ENCODE results near the gene SEC31B.

Gene SEC31B

GRCh38 chr10:100508266-100508665 lies 11.4 kb downstream of the SEC31B start:
- Histone ChIP-seq H3K4me1 (ENCODE audit: control insufficient read depth, insufficient read depth, low read length) (peaks cover 12% of the 10 kb centered on the region), H3K9ac (ENCODE audit: low read depth, low read length) (no peak overlapping the region), H3K36me3 (ENCODE audit: insufficient read depth, low read length) (peaks cover 6% of the 10 kb centered on the region), H3K4me3 (ENCODE audit: low read length) (no peak overlapping the region), H3K27me3 (ENCODE audit: control insufficient read depth, insufficient read depth, low read length) (no peaks in the 10 kb centered on the region), H3K9me3 (replicated peaks; ENCODE audit: low read length) (no peaks in the 10 kb centered on the region), H3K4me2 (ENCODE audit: low read length) (no peak overlapping the region)

DNA sequence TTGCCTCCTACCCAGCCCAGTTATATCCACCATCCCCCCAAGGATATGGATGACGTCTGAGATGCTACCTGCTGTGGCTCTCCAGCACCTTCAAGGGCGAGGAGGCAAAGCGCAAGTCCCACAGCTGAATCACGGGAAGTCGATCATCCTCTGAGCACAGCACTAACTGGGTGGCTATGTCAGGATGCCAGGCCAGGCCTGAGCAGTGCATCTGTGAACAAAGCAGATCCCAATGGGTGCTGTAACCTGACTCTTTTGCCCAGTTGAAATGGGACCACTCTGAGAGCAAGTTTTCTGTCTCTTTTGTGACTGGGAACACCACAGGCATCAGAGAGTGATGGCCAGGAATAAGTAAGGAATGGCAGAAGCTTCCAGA lies 12.3 kb downstream of the SEC31B start:
- Histone ChIP-seq H3K4me1 (ENCODE audit: control insufficient read depth, insufficient read depth, low read length) (peaks cover 12% of the 10 kb centered on the region), H3K9me3 (replicated peaks; ENCODE audit: low read length) (no peaks in the 10 kb centered on the region), H3K36me3 (ENCODE audit: insufficient read depth, low read length) (peaks cover 6% of the 10 kb centered on the region), H3K27me3 (ENCODE audit: control insufficient read depth, insufficient read depth, low read length) (no peaks in the 10 kb centered on the region), H3K4me3 (ENCODE audit: low read length) (no peak overlapping the region), H3K4me2 (ENCODE audit: low read length) (no peak overlapping the region), H3K9ac (ENCODE audit: low read depth, low read length) (no peak overlapping the region)

GRCh38 chr10:100506596-100507356 lies 12.9 kb downstream of the SEC31B start:
- peaks cover 11% of the 10 kb centered on the region for H3K36me3 ChIP-seq (ENCODE audit: insufficient read depth, low read length)
- H3K9me3 ChIP-seq (replicated peaks; ENCODE audit: low read length) = no peaks in the 10 kb centered on the region
- H3K4me1 ChIP-seq (ENCODE audit: control insufficient read depth, insufficient read depth, low read length) = peaks cover 12% of the 10 kb centered on the region
- H3K9ac ChIP-seq (ENCODE audit: low read depth, low read length) = no peak overlapping the region
- no peak overlapping the region for H3K4me3 ChIP-seq (ENCODE audit: low read length)
- H3K4me2 ChIP-seq (ENCODE audit: low read length) = no peak overlapping the region
- H3K27me3 ChIP-seq (ENCODE audit: control insufficient read depth, insufficient read depth, low read length) = no peaks in the 10 kb centered on the region

GRCh38 chr10:100505164-100505563 lies 14.5 kb downstream of the SEC31B start:
- Histone ChIP-seq H3K4me1 (ENCODE audit: control insufficient read depth, insufficient read depth, low read length) (peaks cover 12% of the 10 kb centered on the region), H3K4me3 (ENCODE audit: low read length) (no peak overlapping the region), H3K9me3 (replicated peaks; ENCODE audit: low read length) (no peaks in the 10 kb centered on the region), H3K9ac (ENCODE audit: low read depth, low read length) (no peak overlapping the region), H3K27me3 (ENCODE audit: control insufficient read depth, insufficient read depth, low read length) (no peaks in the 10 kb centered on the region), H3K36me3 (ENCODE audit: insufficient read depth, low read length) (peaks cover 14% of the 10 kb centered on the region), H3K4me2 (ENCODE audit: low read length) (no peak overlapping the region)

DNA sequence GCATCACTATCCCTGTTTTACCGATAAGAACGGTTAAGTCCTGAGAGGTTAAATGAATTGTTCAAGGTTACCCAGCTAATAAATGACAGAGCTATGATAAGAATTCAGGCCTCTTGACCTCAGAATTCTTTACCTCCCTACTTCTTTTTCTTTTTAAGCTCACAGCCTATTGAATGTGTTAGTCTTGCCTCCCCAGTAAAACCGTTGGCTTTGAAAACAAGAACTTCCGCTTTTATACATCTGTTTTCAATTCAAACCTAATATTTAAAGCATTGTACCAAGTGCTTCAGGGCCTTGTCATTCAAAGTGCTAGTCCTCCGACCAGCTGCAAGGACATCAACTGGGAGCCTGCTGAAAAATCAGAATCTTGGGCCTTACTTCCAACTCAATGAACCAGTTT lies 15.6 kb downstream of the SEC31B start:
- H3K27me3 ChIP-seq (ENCODE audit: control insufficient read depth, insufficient read depth, low read length) = no peaks in the 10 kb centered on the region
- peaks cover 14% of the 10 kb centered on the region for H3K36me3 ChIP-seq (ENCODE audit: insufficient read depth, low read length)
- H3K9me3 ChIP-seq (replicated peaks; ENCODE audit: low read length) = no peaks in the 10 kb centered on the region
- H3K9ac ChIP-seq (ENCODE audit: low read depth, low read length) = no peak overlapping the region
- no peak overlapping the region for H3K4me3 ChIP-seq (ENCODE audit: low read length)
- H3K4me1 ChIP-seq (ENCODE audit: control insufficient read depth, insufficient read depth, low read length) = peaks cover 12% of the 10 kb centered on the region
- no peak overlapping the region for H3K4me2 ChIP-seq (ENCODE audit: low read length)

GRCh38 chr10:100502926-100503494 lies 16.7 kb downstream of the SEC31B start:
- Histone ChIP-seq H3K36me3 (ENCODE audit: insufficient read depth, low read length) (peaks cover 17% of the 10 kb centered on the region), H3K4me1 (ENCODE audit: control insufficient read depth, insufficient read depth, low read length) (peaks cover 12% of the 10 kb centered on the region), H3K27me3 (ENCODE audit: control insufficient read depth, insufficient read depth, low read length) (no peaks in the 10 kb centered on the region), H3K4me3 (ENCODE audit: low read length) (no peak overlapping the region), H3K9me3 (replicated peaks; ENCODE audit: low read length) (no peaks in the 10 kb centered on the region), H3K4me2 (ENCODE audit: low read length) (no peak overlapping the region), H3K9ac (ENCODE audit: low read depth, low read length) (no peak overlapping the region)

GRCh38 chr10:100501423-100501822 lies 18.2 kb downstream of the SEC31B start:
- Histone ChIP-seq H3K27me3 (ENCODE audit: control insufficient read depth, insufficient read depth, low read length) (no peaks in the 10 kb centered on the region), H3K36me3 (ENCODE audit: insufficient read depth, low read length) (peaks cover 20% of the 10 kb centered on the region)

DNA sequence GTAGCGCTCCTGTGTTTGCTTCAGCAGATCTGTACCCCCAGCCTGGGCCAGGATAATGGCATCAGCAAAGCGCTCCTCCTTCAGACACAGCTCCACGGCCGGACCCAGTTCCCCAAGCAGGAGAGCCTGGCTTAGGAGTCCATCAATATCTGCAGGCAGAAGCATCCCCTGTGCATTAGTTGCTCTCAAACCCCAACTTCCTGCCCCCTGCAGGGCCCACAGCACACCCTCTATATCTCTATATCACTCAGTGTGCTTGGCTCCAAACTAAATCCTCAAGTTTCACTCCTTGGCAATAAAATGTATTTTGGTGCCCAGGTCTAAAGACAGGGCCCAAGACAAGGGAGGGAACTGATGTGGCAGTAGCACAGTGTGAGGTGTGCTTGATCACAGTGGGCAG lies 21.6 kb downstream of the SEC31B start:
- H3K36me3 ChIP-seq (ENCODE audit: insufficient read depth, low read length) = peaks cover 18% of the 10 kb centered on the region
- H3K4me3 ChIP-seq (ENCODE audit: low read length) = no peak overlapping the region
- no peak overlapping the region for H3K4me2 ChIP-seq (ENCODE audit: low read length)
- no peaks in the 10 kb centered on the region for H3K27me3 ChIP-seq (ENCODE audit: control insufficient read depth, insufficient read depth, low read length)
- no peak overlapping the region for H3K9ac ChIP-seq (ENCODE audit: low read depth, low read length)
- no peaks in the 10 kb centered on the region for H3K4me1 ChIP-seq (ENCODE audit: control insufficient read depth, insufficient read depth, low read length)
- H3K9me3 ChIP-seq (replicated peaks; ENCODE audit: low read length) = no peaks in the 10 kb centered on the region

More at GRCh38 chr10:100501423-100501822, 18.2 kb downstream of the SEC31B start:
- Histone ChIP-seq H3K4me1 (ENCODE audit: control insufficient read depth, insufficient read depth, low read length) (peaks cover 6% of the 10 kb centered on the region), H3K9me3 (replicated peaks; ENCODE audit: low read length) (no peaks in the 10 kb centered on the region), H3K4me3 (ENCODE audit: low read length) (no peak overlapping the region), H3K9ac (ENCODE audit: low read depth, low read length) (no peak overlapping the region), H3K4me2 (ENCODE audit: low read length) (no peak overlapping the region)

DNA sequence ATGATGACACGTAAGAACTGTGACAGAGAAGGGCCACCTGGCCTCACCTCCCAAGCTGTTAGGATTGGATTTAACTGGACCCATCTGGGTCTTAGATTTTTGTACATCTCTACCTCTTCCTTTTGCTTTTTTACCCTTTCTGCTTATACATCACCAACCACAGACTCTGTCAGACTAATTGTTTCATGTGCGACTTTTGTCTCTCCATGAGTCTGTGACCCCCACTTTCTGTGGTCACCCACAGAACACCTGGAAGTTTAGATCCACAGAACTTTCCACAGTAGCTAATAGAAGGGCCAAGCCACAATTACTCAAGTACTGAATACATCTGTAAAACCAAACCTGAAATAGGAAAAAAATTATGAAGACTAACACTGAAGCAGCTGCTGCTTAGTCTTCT lies 23.1 kb downstream of the SEC31B start:
- H3K9me3 ChIP-seq (replicated peaks; ENCODE audit: low read length) = no peaks in the 10 kb centered on the region
- H3K9ac ChIP-seq (ENCODE audit: low read depth, low read length) = no peak overlapping the region
- H3K27me3 ChIP-seq (ENCODE audit: control insufficient read depth, insufficient read depth, low read length) = no peaks in the 10 kb centered on the region
- no peak overlapping the region for H3K4me2 ChIP-seq (ENCODE audit: low read length)
- H3K4me1 ChIP-seq (ENCODE audit: control insufficient read depth, insufficient read depth, low read length) = no peaks in the 10 kb centered on the region
- H3K36me3 ChIP-seq (ENCODE audit: insufficient read depth, low read length) = peaks cover 11% of the 10 kb centered on the region
- no peak overlapping the region for H3K4me3 ChIP-seq (ENCODE audit: low read length)

- Histone ChIP-seq H3K9ac (ENCODE audit: low read depth, low read length) (no peak overlapping the region), H3K36me3 (ENCODE audit: insufficient read depth, low read length) (peaks cover 14% of the 10 kb centered on the region), H3K4me2 (ENCODE audit: low read length) (no peak overlapping the region), H3K4me1 (ENCODE audit: control insufficient read depth, insufficient read depth, low read length) (no peaks in the 10 kb centered on the region), H3K9me3 (replicated peaks; ENCODE audit: low read length) (no peaks in the 10 kb centered on the region), H3K4me3 (ENCODE audit: low read length) (no peak overlapping the region), H3K27me3 (ENCODE audit: control insufficient read depth, insufficient read depth, low read length) (no peaks in the 10 kb centered on the region)
Measured at GRCh38 chr10:100490531-100490930, 29.1 kb downstream of the SEC31B start.

DNA sequence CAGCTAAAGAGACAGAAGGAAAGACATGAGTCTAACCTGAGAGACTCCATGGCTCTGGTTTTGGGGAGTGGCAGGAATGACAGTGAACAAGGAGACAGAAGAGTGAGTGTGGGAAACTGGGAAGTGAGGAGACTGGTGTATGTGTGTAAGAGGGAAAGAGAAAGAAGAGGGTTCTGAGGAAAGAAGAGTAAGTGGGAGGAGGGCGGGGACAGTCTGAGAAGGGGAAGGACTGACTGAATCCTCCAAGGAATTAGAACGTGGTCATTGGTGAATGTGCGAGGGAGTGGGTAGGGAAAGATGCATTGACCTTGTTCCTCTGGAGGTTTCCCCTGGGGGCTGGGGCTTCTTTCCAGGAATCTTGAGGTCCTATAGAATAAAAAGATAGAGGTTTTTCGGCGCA lies 30.3 kb downstream of the SEC31B start:
- Histone ChIP-seq H3K4me3 (ENCODE audit: low read length) (no peak overlapping the region), H3K36me3 (ENCODE audit: insufficient read depth, low read length) (peaks cover 14% of the 10 kb centered on the region), H3K4me1 (ENCODE audit: control insufficient read depth, insufficient read depth, low read length) (no peaks in the 10 kb centered on the region), H3K9ac (ENCODE audit: low read depth, low read length) (no peak overlapping the region), H3K4me2 (ENCODE audit: low read length) (no peak overlapping the region), H3K9me3 (replicated peaks; ENCODE audit: low read length) (no peaks in the 10 kb centered on the region), H3K27me3 (ENCODE audit: control insufficient read depth, insufficient read depth, low read length) (no peaks in the 10 kb centered on the region)

DNA sequence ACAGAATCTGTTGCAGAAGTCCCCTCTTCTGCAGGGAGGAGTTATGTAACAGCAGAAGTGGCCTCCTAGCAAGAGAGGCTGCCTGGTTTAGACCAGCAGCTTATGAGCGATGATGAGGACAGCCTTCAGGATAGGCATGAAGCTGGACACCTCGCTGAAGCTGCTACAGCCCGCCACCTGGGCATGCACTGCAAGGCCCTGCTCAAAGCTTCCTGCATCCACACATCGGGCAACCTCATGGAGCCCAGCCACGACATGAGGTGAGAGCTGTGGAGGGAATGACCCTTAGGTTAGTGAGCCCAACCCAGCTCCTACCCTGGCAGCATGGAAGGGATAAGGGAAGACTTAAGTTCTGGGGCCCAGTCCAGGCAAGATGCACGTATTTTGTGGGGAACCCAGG lies 32.1 kb downstream of the SEC31B start:
- H3K36me3 ChIP-seq (ENCODE audit: insufficient read depth, low read length) = peaks cover 10% of the 10 kb centered on the region

More for the DNA sequence above, 32.1 kb downstream of the SEC31B start:
- peaks cover 12% of the 10 kb centered on the region for H3K27me3 ChIP-seq (ENCODE audit: control insufficient read depth, insufficient read depth, low read length)
- H3K4me2 ChIP-seq (ENCODE audit: low read length) = no peak overlapping the region
- no peak overlapping the region for H3K9ac ChIP-seq (ENCODE audit: low read depth, low read length)
- no peaks in the 10 kb centered on the region for H3K9me3 ChIP-seq (replicated peaks; ENCODE audit: low read length)
- H3K4me1 ChIP-seq (ENCODE audit: control insufficient read depth, insufficient read depth, low read length) = peaks cover 3% of the 10 kb centered on the region
- no peak overlapping the region for H3K4me3 ChIP-seq (ENCODE audit: low read length)

All from skeletal muscle satellite cell (primary cell).